Sigmoid colon (tissue), 7 donors: ENCODE results near the gene FCAR. TPM values are rescaled to one million over a fixed set of nuclear protein-coding genes. Genes with fewer than 3 reads are reported as not detected.
"Not testable (repeated sequence)": the region's sequence is repeated elsewhere in the genome, so short reads cannot be mapped to it uniquely, and the experiment has no call there.

Experiments used
- DNase-seq: peaks from one replicate; pipeline ENCODE4 v3.0.0-alpha.2; 2019
- H3K27ac ChIP-seq, 4 donors: fragments of 200-600 bp; sonication (generic); one replicate each; pipeline ENCODE4 v1.5.1; 2016 to 2019; ENCODE audit warnings: mild to moderate bottlenecking in 1 of 4
- H3K27me3 ChIP-seq, 3 donors: fragments of 200-600 bp; sonication (generic); one replicate each; pipeline ENCODE4 v1.5.1; 2019; ENCODE audit warnings: mild to moderate bottlenecking in 1 of 3
- H3K36me3 ChIP-seq, 4 donors: fragments of 200-600 bp; sonication (generic); one replicate each; pipeline ENCODE4 v1.5.1; 2016 to 2019
- H3K4me1 ChIP-seq, 4 donors: fragments of 200-600 bp; sonication (generic); one replicate each; pipeline ENCODE4 v1.5.1; 2017 to 2019
- H3K4me3 ChIP-seq, 4 donors: fragments of 200-600 bp; sonication (generic); one replicate each; pipeline ENCODE4 v1.5.1; 2017 to 2019; ENCODE audit warnings: mild to moderate bottlenecking in 2 of 4, moderate library complexity in 1 of 4
- H3K9me3 ChIP-seq, 4 donors: fragments of 200-600 bp in 3 of 4; sonication (generic) in 3 of 4; one replicate each; pipeline versions ENCODE4 v1.5.1 to v1.6.1; 2013 to 2019
- CTCF ChIP-seq, 4 experiments: fragments of 450-650 bp in 3 of 4; fragments of 200-600 bp in 1 of 4; IDR thresholded peaks; one replicate each; pipeline ENCODE4 v1.5.1; 2016 to 2019; ENCODE audit warnings: antibody characterized with exemption in 4 of 4, mild to moderate bottlenecking in 3 of 4, moderate library complexity in 2 of 4
- EP300 ChIP-seq, 4 donors: sonication (generic); formaldehyde crosslinking; IDR thresholded peaks; one replicate each; pipeline ENCODE4 v1.6.1; 2017; ENCODE audit warnings: antibody characterized with exemption in 4 of 4
- POLR2A ChIP-seq, 2 donors: fragments of 450-650 bp; IDR thresholded peaks; one replicate each; pipeline ENCODE4 v1.6.1; 2016; ENCODE audit warnings: antibody characterized with exemption in 2 of 2, mild to moderate bottlenecking in 2 of 2, moderate library complexity in 2 of 2
- POLR2AphosphoS5 ChIP-seq, 4 donors: sonication (generic); formaldehyde crosslinking; IDR thresholded peaks; one replicate each; pipeline ENCODE4 v1.6.1; 2017; ENCODE audit warnings: antibody characterized with exemption in 4 of 4
- WGBS, 2 donors: extraction: QIAGEN DNeasy Blood & Tissue Kit; methylation state at CpG; one replicate each; pipeline ENCODE4 v1.1.7; 2013; 5-methylcytosine and 5-hydroxymethylcytosine counted together
- intact Hi-C: fragments of 100-400 bp; cut with DNase I; formaldehyde crosslinking; loops from one replicate; pipeline ENCODE4 v1.15.1; 2023
- polyA plus RNA-seq, 3 donors: library from polyadenylated mRNA; stranded (reverse); fragments of 200-250 nt; gene quantifications; one replicate each; pipeline ENCODE4 v1.2.3, GENCODE V29; 2013
- total RNA-seq, 4 donors: library from RNA; depleted of rRNA; stranded (reverse); fragments of >200 nt; gene quantifications; one replicate each; pipeline ENCODE4 v1.1.0, GENCODE V29; 2016
- donor health status: healthy with polysubstance abuse.
- donor health status: Bipolar disorder and iron deficiency.
- donor health status: healthy.

The FCAR gene
- total and polyA plus RNA-seq, 7 donors = 0.17 to 2.1 (median 0.86) TPM; not detected in 3

- peaks cover 0 to 8% (median 0%) of the 10 kb centered on the region in 3 donors for H3K27me3 ChIP-seq
- no peaks in the 10 kb centered on the region for H3K9me3 ChIP-seq
- H3K36me3 ChIP-seq = no peaks in the 10 kb centered on the region
- intact Hi-C loops = no loop called here
- H3K4me3 ChIP-seq = no peak overlapping the region
- WGBS, 2 donors = 84 to 86% methylated on average over 7 of the region's 7 CpGs
- H3K27ac ChIP-seq = no peak overlapping the region
- H3K4me1 ChIP-seq = no peaks in the 10 kb centered on the region
- no peak for TF ChIP-seq CTCF (IDR thresholded peaks at IDR 0.05)
- no peak for TF ChIP-seq EP300 (IDR thresholded peaks at IDR 0.05)
- TF ChIP-seq POLR2A (IDR thresholded peaks at IDR 0.05) = no peak
- TF ChIP-seq POLR2AphosphoS5 (IDR thresholded peaks at IDR 0.05) = no peak
- no peak for DNase-seq
Observed at GRCh38 chr19:54906819-54907218, 32.8 kb downstream of the FCAR start.

GRCh38 chr19:54907899-54908298, 33.9 kb downstream of the FCAR start:
- DNase-seq, H3K4me3 ChIP-seq, H3K36me3 ChIP-seq, H3K27ac ChIP-seq, H3K9me3 ChIP-seq, intact Hi-C loops, H3K4me1 ChIP-seq, H3K27me3 ChIP-seq: not testable (repeated sequence)
- 55 to 90% methylated on average over 4 of the region's 5 CpGs for WGBS, 2 donors

GRCh38 chr19:54916822-54917221, 42.8 kb downstream of the FCAR start:
- Histone ChIP-seq H3K36me3 (no peaks in the 10 kb centered on the region), H3K27me3 (peaks cover 0 to 16% (median 0%) of the 10 kb centered on the region in 3 donors), H3K4me1 (no peaks in the 10 kb centered on the region), H3K9me3 (no peaks in the 10 kb centered on the region), H3K27ac (no peak overlapping the region), H3K4me3 (no peak overlapping the region)
- intact Hi-C loops = no loop called here
- no peak for TF ChIP-seq POLR2AphosphoS5 (IDR thresholded peaks at IDR 0.05)
- TF ChIP-seq EP300 (IDR thresholded peaks at IDR 0.05) = no peak
- WGBS, 2 donors = 66 to 77% methylated on average over 11 of the region's 11 CpGs
- DNase-seq = no peak

- Histone ChIP-seq H3K27me3 (peaks cover 0 to 16% (median 0%) of the 10 kb centered on the region in 3 donors), H3K27ac (no peak overlapping the region), H3K4me3 (no peak overlapping the region), H3K4me1 (no peaks in the 10 kb centered on the region), H3K36me3 (no peaks in the 10 kb centered on the region), H3K9me3 (no peaks in the 10 kb centered on the region)
- intact Hi-C loops = no loop called here
- TF ChIP-seq POLR2AphosphoS5 (IDR thresholded peaks at IDR 0.05) (no peak), POLR2A (IDR thresholded peaks at IDR 0.05) (no peak), EP300 (IDR thresholded peaks at IDR 0.05) (no peak), CTCF (IDR thresholded peaks at IDR 0.05) (no peak)
- 86 to 90% methylated on average over 9 of the region's 9 CpGs for WGBS, 2 donors
- DNase-seq = no peak
Observed at GRCh38 chr19:54918499-54918898, 44.5 kb downstream of the FCAR start.

- peaks cover 0 to 16% (median 0%) of the 10 kb centered on the region in 3 donors for H3K27me3 ChIP-seq
- intact Hi-C loops, H3K36me3 ChIP-seq, H3K9me3 ChIP-seq, H3K4me3 ChIP-seq, DNase-seq, H3K4me1 ChIP-seq, H3K27ac ChIP-seq: not testable (repeated sequence)
- 31 to 44% methylated on average over 21 to 23 of the region's 24 CpGs for WGBS, 2 donors
- peak in 1 of 4 experiments; percentile 19 for TF ChIP-seq CTCF (IDR thresholded peaks at IDR 0.05)
Observed at GRCh38 chr19:54919646-54920563, 45.9 kb downstream of the FCAR start.
